GM12878 (cell line): ENCODE data around the gene CMAS. TPM values are rescaled to one million over a fixed set of nuclear protein-coding genes. Genes with fewer than 3 reads are reported as not detected.

Source experiments
- polyA plus RNA-seq, 11 experiments: library from polyadenylated mRNA; depleted of rRNA in 4 of 11; unstranded in 6 of 11; stranded (reverse) in 5 of 11; fragments of >200 nt; fragmentation: Nextera tagmentation in 4 of 11; fragmentation: Illumina TruSeq in 1 of 11; extraction: Ambion mirVana in 4 of 11; extraction: Trizol in 1 of 11; gene quantifications; 1 replicate in 1 of 11; 2 replicates in 10 of 11; pipeline versions ENCODE4 v1.2.1 to v1.2.3, GENCODE V29; 2011 to 2016; ENCODE audit warnings: inconsistent platforms in 2 of 11, missing spikeins in 2 of 11, low read depth in 1 of 11
- total RNA-seq, 4 experiments: library from RNA; depleted of rRNA in 3 of 4; stranded (reverse); fragments of >200 nt in 3 of 4; fragmentation: Illumina TruSeq in 1 of 4; extraction: Trizol in 1 of 4; gene quantifications; 2 replicates each; pipeline versions ENCODE4 v1.2.1 to v1.2.3, GENCODE V29; 2013 to 2021

Gene CMAS
- total and polyA plus RNA-seq, 10 of the 15 experiments (the other 5 are each of a cell fraction or from before 2014, with no cell fraction given) = 12.9 to 73.2 (median 30.8) TPM

Other genes starting within 250 kb of the CMAS start
- under 0.01 and 0.11 TPM in 2 replicates for gene ABCC9, start 104.8 kb upstream of the CMAS start, total RNA-seq (2014; rRNA removed)
- gene ABCC9, start 104.8 kb upstream of the CMAS start, total RNA-seq (2014; rRNA removed; fragmentation: Illumina TruSeq; extraction: Trizol) = 0.04 TPM in 1 of 2 replicates, not detected in the other
- gene ABCC9, start 104.8 kb upstream of the CMAS start, total RNA-seq (2021) = 0.05 TPM in 2 replicates
- gene ABCC9, start 104.8 kb upstream of the CMAS start, polyA plus RNA-seq (2011; rRNA removed) = 0.01 and 0.06 TPM in 2 replicates
- gene ABCC9, start 104.8 kb upstream of the CMAS start, polyA plus RNA-seq (2014; fragmentation: Illumina TruSeq; extraction: Trizol) = 0.07 TPM in 1 of 2 replicates, not detected in the other
- gene ABCC9, start 104.8 kb upstream of the CMAS start, polyA plus RNA-seq (2014; fragmentation: Nextera tagmentation; extraction: Ambion mirVana) = under 1 TPM in 1 of 2 experiments, not detected in 1; 0.02 TPM
- gene ABCC9, start 104.8 kb upstream of the CMAS start, polyA plus RNA-seq (2014; rRNA removed) = 0.01 and 0.03 TPM in 2 replicates
- gene ABCC9, start 104.8 kb upstream of the CMAS start, polyA plus RNA-seq (2016; fragmentation: Nextera tagmentation; extraction: Ambion mirVana) = under 1 TPM in 1 of 2 experiments, not detected in 1; 0.10 TPM